Mesenchymal stem cell (in vitro differentiated cells and primary cell): ENCODE data around the gene KIT.

Experiments used
- DNase-seq: peaks from one replicate; pipeline ENCODE4 v3.0.0-alpha.2; 2013
- H2AFZ ChIP-seq: one replicate; pipeline ENCODE4 v1.6.1; 2013; ENCODE audit warnings: low read depth, mild to moderate bottlenecking, control low read depth, inconsistent platforms, low read length, moderate library complexity
- H2AK5ac ChIP-seq: 2 replicates; pipeline ENCODE4 v1.6.1; 2013; ENCODE audit warnings: low read length, moderate library complexity, mild to moderate bottlenecking, inconsistent platforms; ENCODE audit not compliant: severe bottlenecking
- H2BK120ac ChIP-seq: one replicate; pipeline ENCODE4 v1.6.1; 2013; ENCODE audit warnings: low read depth, mild to moderate bottlenecking, inconsistent platforms, low read length, moderate library complexity
- H2BK12ac ChIP-seq, 2 experiments: one replicate each; pipeline ENCODE4 v1.6.1; 2013; ENCODE audit warnings: inconsistent platforms in 2 of 2, low read length in 2 of 2, mild to moderate bottlenecking in 2 of 2, moderate library complexity in 2 of 2, control low read depth in 1 of 2
- H2BK15ac ChIP-seq: one replicate; pipeline ENCODE4 v1.6.1; 2013; ENCODE audit warnings: mild to moderate bottlenecking, low read depth, inconsistent platforms; ENCODE audit not compliant: poor library complexity, severe bottlenecking
- H2BK5ac ChIP-seq: 2 replicates; pipeline ENCODE4 v1.6.1; 2013; ENCODE audit warnings: low read depth, mild to moderate bottlenecking, low read length, control low read depth, inconsistent platforms; ENCODE audit not compliant: poor library complexity, severe bottlenecking
- H3K14ac ChIP-seq, 2 experiments: one replicate each; pipeline ENCODE4 v1.6.1; 2013; ENCODE audit warnings: inconsistent platforms in 2 of 2, low read length in 2 of 2, control low read depth in 1 of 2, mild to moderate bottlenecking in 1 of 2, moderate library complexity in 1 of 2
- H3K18ac ChIP-seq, 2 experiments: one replicate each; pipeline ENCODE4 v1.6.1; 2013; ENCODE audit warnings: inconsistent platforms in 2 of 2, low read length in 2 of 2, control low read depth in 1 of 2, low read depth in 1 of 2, mild to moderate bottlenecking in 1 of 2
- H3K23ac ChIP-seq, 2 experiments: one replicate each; pipeline ENCODE4 v1.6.1; 2013; ENCODE audit warnings: inconsistent platforms in 2 of 2, low read length in 2 of 2, mild to moderate bottlenecking in 2 of 2, moderate library complexity in 2 of 2, control low read depth in 1 of 2
- H3K27ac ChIP-seq: 2 replicates; pipeline ENCODE4 v1.5.1; 2013; ENCODE audit warnings: mild to moderate bottlenecking, moderate library complexity, low read length, control low read depth, inconsistent platforms; ENCODE audit not compliant: poor library complexity, severe bottlenecking
- H3K27me3 ChIP-seq, 2 experiments: 2 replicates each; pipeline versions ENCODE4 v1.6.1 to v1.7.0; 2013; ENCODE audit warnings: low read length in 2 of 2, mild to moderate bottlenecking in 2 of 2, moderate library complexity in 2 of 2, control low read depth in 1 of 2, inconsistent platforms in 1 of 2; ENCODE audit not compliant: control insufficient read depth in 1 of 2, insufficient read depth in 1 of 2
- H3K36me3 ChIP-seq, 2 experiments: 2 replicates each; pipeline versions ENCODE4 v1.6.1 to v1.7.0; 2013; ENCODE audit warnings: low read length in 2 of 2, control low read depth in 1 of 2, inconsistent platforms in 1 of 2, low read depth in 1 of 2, mild to moderate bottlenecking in 1 of 2; ENCODE audit not compliant: insufficient read depth in 2 of 2, control insufficient read depth in 1 of 2
- H3K4ac ChIP-seq, 2 experiments: one replicate each; pipeline ENCODE4 v1.6.1; 2013; ENCODE audit warnings: inconsistent platforms in 2 of 2, low read length in 2 of 2, mild to moderate bottlenecking in 2 of 2, moderate library complexity in 2 of 2, control low read depth in 1 of 2, low read depth in 1 of 2
- H3K4me1 ChIP-seq: 2 replicates; pipeline ENCODE4 v1.6.1; 2013; ENCODE audit warnings: low read depth, low read length, control low read depth; ENCODE audit not compliant: control insufficient read depth, insufficient read depth
- H3K4me2 ChIP-seq: 2 replicates; pipeline ENCODE4 v1.6.1; 2013; ENCODE audit warnings: low read length, mild to moderate bottlenecking, inconsistent platforms; ENCODE audit not compliant: poor library complexity, severe bottlenecking
- H3K4me3 ChIP-seq, 2 experiments: 2 replicates each; pipeline versions ENCODE4 v1.5.1 to v1.7.0; 2013; ENCODE audit warnings: low read length in 2 of 2, mild to moderate bottlenecking in 2 of 2, control low read depth in 1 of 2, low read depth in 1 of 2; ENCODE audit not compliant: insufficient read depth in 1 of 2
- H3K79me1 ChIP-seq: replicated peaks from 2 replicates; pipeline ENCODE4 v1.6.1; 2013; ENCODE audit warnings: mild to moderate bottlenecking, control low read depth, low read length, inconsistent platforms; ENCODE audit not compliant: poor library complexity, severe bottlenecking
- H3K9ac ChIP-seq: 2 replicates; pipeline ENCODE4 v1.7.0; 2013; ENCODE audit warnings: mild to moderate bottlenecking, low read length, moderate library complexity
- H3K9me3 ChIP-seq: 2 replicates; pipeline ENCODE4 v1.7.0; 2013; ENCODE audit warnings: mild to moderate bottlenecking, low read length; ENCODE audit not compliant: control insufficient read depth
- H4K8ac ChIP-seq: one replicate; pipeline ENCODE4 v1.6.1; 2013; ENCODE audit warnings: inconsistent platforms, mild to moderate bottlenecking, low read length, moderate library complexity
- H4K91ac ChIP-seq: one replicate; pipeline ENCODE4 v1.6.1; 2013; ENCODE audit warnings: mild to moderate bottlenecking, low read length, inconsistent platforms
- WGBS: methylation state at CpG from one replicate; pipeline ENCODE4 v1.1.7; 2013; ENCODE audit warnings: mixed read lengths; 5-methylcytosine and 5-hydroxymethylcytosine counted together

The KIT gene

GRCh38 chr4:54685810-54686209, 28.1 kb downstream of the KIT start:
- H3K4me3 ChIP-seq: no peak overlapping the region
- H3K36me3 ChIP-seq: no peaks in the 10 kb centered on the region
- no peak overlapping the region for H2BK120ac ChIP-seq
- no peak overlapping the region for H2BK5ac ChIP-seq
- H2AK5ac ChIP-seq: no peak overlapping the region
- H3K9me3 ChIP-seq: no peaks in the 10 kb centered on the region
- H3K18ac ChIP-seq: no peak overlapping the region
- H4K91ac ChIP-seq: no peak overlapping the region
- peaks cover 2% of the 10 kb centered on the region for H3K4me1 ChIP-seq
- no peak overlapping the region for H2BK12ac ChIP-seq
- no peak overlapping the region for H3K4me2 ChIP-seq
- H3K23ac ChIP-seq: no peak overlapping the region
- H3K27me3 ChIP-seq: peaks cover 3 to 56% of the 10 kb centered on the region in 2 experiments
- no peak overlapping the region for H3K14ac ChIP-seq
- no peak overlapping the region for H2BK15ac ChIP-seq
- 84% methylated on average over 1 of the region's 1 CpG for WGBS
- no peak overlapping the region for H4K8ac ChIP-seq
- H3K4ac ChIP-seq: no peak overlapping the region
- H2AFZ ChIP-seq: no peak overlapping the region
- no peaks in the 10 kb centered on the region for H3K79me1 ChIP-seq
- no peak overlapping the region for H3K9ac ChIP-seq
- H3K27ac ChIP-seq: no peak overlapping the region
- no peak for DNase-seq

GRCh38 chr4:54687887-54688841, 30.4 kb downstream of the KIT start:
- H3K4me1 ChIP-seq: peaks cover 2% of the 10 kb centered on the region
- no peak overlapping the region for H2BK15ac ChIP-seq
- no peak overlapping the region for H2AFZ ChIP-seq
- H2BK120ac ChIP-seq: no peak overlapping the region
- no peak overlapping the region for H3K14ac ChIP-seq
- DNase-seq: no peak
- no peak overlapping the region for H3K27ac ChIP-seq
- no peak overlapping the region for H2AK5ac ChIP-seq
- H3K9ac ChIP-seq: no peak overlapping the region
- H4K8ac ChIP-seq: no peak overlapping the region
- 98% methylated on average over 7 of the region's 11 CpGs for WGBS
- no peak overlapping the region for H3K18ac ChIP-seq
- no peak overlapping the region for H3K4me3 ChIP-seq
- no peak overlapping the region for H2BK12ac ChIP-seq
- H4K91ac ChIP-seq: no peak overlapping the region
- no peak overlapping the region for H2BK5ac ChIP-seq
- H3K4me2 ChIP-seq: no peak overlapping the region
- peaks cover 3 to 71% of the 10 kb centered on the region in 2 experiments for H3K27me3 ChIP-seq
- no peaks in the 10 kb centered on the region for H3K36me3 ChIP-seq
- no peaks in the 10 kb centered on the region for H3K9me3 ChIP-seq
- no peak overlapping the region for H3K4ac ChIP-seq
- no peak overlapping the region for H3K23ac ChIP-seq
- no peaks in the 10 kb centered on the region for H3K79me1 ChIP-seq

- H4K8ac ChIP-seq: no peak overlapping the region
- H3K4me3 ChIP-seq: no peak overlapping the region
- H3K18ac ChIP-seq: no peak overlapping the region
- no peak overlapping the region for H3K9ac ChIP-seq
- H3K4ac ChIP-seq: no peak overlapping the region
- H2AFZ ChIP-seq: no peak overlapping the region
- H4K91ac ChIP-seq: no peak overlapping the region
- H2BK5ac ChIP-seq: no peak overlapping the region
- H2BK12ac ChIP-seq: no peak overlapping the region
- WGBS: 93% methylated on average over 12 of the region's 12 CpGs
- peaks cover 0 to 10% of the 10 kb centered on the region in 2 experiments for H3K36me3 ChIP-seq
- H2AK5ac ChIP-seq: no peak overlapping the region
- peaks cover 4 to 81% of the 10 kb centered on the region in 2 experiments for H3K27me3 ChIP-seq
- H2BK15ac ChIP-seq: no peak overlapping the region
- no peak overlapping the region for H3K27ac ChIP-seq
- no peak overlapping the region for H3K23ac ChIP-seq
- H2BK120ac ChIP-seq: no peak overlapping the region
- no peak overlapping the region for H3K14ac ChIP-seq
- no peak overlapping the region for H3K4me2 ChIP-seq
- no peaks in the 10 kb centered on the region for H3K9me3 ChIP-seq
- DNase-seq: no peak
- no peaks in the 10 kb centered on the region for H3K79me1 ChIP-seq
- no peaks in the 10 kb centered on the region for H3K4me1 ChIP-seq
Measured at GRCh38 chr4:54695337-54695736, 37.6 kb downstream of the KIT start.

- no peak overlapping the region for H3K23ac ChIP-seq
- H3K4me2 ChIP-seq: no peak overlapping the region
- H2AK5ac ChIP-seq: no peak overlapping the region
- no CpG with 5 or more reads among the region's 3 CpGs for WGBS
- H4K8ac ChIP-seq: no peak overlapping the region
- H3K79me1 ChIP-seq: no peaks in the 10 kb centered on the region
- no peak overlapping the region for H3K4me3 ChIP-seq
- H3K9ac ChIP-seq: no peak overlapping the region
- H4K91ac ChIP-seq: no peak overlapping the region
- no peak overlapping the region for H2BK12ac ChIP-seq
- no peak overlapping the region for H3K14ac ChIP-seq
- no peak overlapping the region for H2AFZ ChIP-seq
- no peaks in the 10 kb centered on the region for H3K4me1 ChIP-seq
- no peak for DNase-seq
- H2BK120ac ChIP-seq: no peak overlapping the region
- peaks cover 4 to 77% of the 10 kb centered on the region in 2 experiments for H3K27me3 ChIP-seq
- no peak overlapping the region for H3K4ac ChIP-seq
- no peaks in the 10 kb centered on the region for H3K9me3 ChIP-seq
- no peak overlapping the region for H2BK15ac ChIP-seq
- no peak overlapping the region for H2BK5ac ChIP-seq
- H3K18ac ChIP-seq: no peak overlapping the region
- H3K27ac ChIP-seq: no peak overlapping the region
- H3K36me3 ChIP-seq: peaks cover 0 to 10% of the 10 kb centered on the region in 2 experiments
Measured at GRCh38 chr4:54695788-54696187, 38.0 kb downstream of the KIT start.
